PC-3 (cell line): ENCODE data around the gene SLC22A17. TPM values are rescaled to one million over a fixed set of nuclear protein-coding genes. Genes with fewer than 3 reads are reported as not detected.

Experiments used
- ATAC-seq: fragments of 200-7000 bp; cut with Tn5 transposase; 2 replicates; pipeline ENCODE4 v1.9.1; 2020; ENCODE audit warnings: mild to moderate bottlenecking, moderate library complexity
- BruUV-seq: library from RNA; stranded (reverse); fragments of 400-500 nt; replicated peaks from 2 replicates; lab custom pipeline; 2021; lab: Mats Ljungman, UMichigan
- CTCF ChIA-PET: fragments of 300-600 bp; sonication (Branson Sonifier 250); formaldehyde crosslinking; loops from one replicate; lab custom pipeline; 2022; ENCODE audit warnings: antibody characterized with exemption; lab: Charles Lee
- POLR2A ChIA-PET: fragments of 300-600 bp; sonication (Branson Sonifier 250); formaldehyde crosslinking; loops from one replicate; lab custom pipeline; 2022; ENCODE audit warnings: antibody characterized with exemption; ENCODE audit not compliant: unreplicated experiment; lab: Charles Lee
- DNase-seq: peaks from one replicate; pipeline ENCODE4 v3.0.0-alpha.2; 2015
- H2AFZ ChIP-seq: fragments of 300-600 bp; sonication (generic); 2 replicates; pipeline ENCODE4 v1.6.0; 2016; ENCODE audit warnings: antibody characterized with exemption, low read length
- H3F3A ChIP-seq: fragments of 300-600 bp; sonication (generic); one replicate; pipeline ENCODE4 v1.6.0; 2017; ENCODE audit warnings: antibody characterized with exemption, low read length, control low read depth, mild to moderate bottlenecking; ENCODE audit not compliant: unreplicated experiment
- H3K27ac ChIP-seq: fragments of 300-600 bp; sonication (generic); 2 replicates; pipeline ENCODE4 v1.5.1; 2016; ENCODE audit warnings: mild to moderate bottlenecking, low read length
- H3K27me3 ChIP-seq: fragments of 300-600 bp; sonication (generic); 2 replicates; pipeline ENCODE4 v1.6.1; 2016; ENCODE audit warnings: low read length, mixed read lengths
- H3K36me3 ChIP-seq: fragments of 300-600 bp; sonication (generic); 2 replicates; pipeline ENCODE4 v1.6.1; 2016; ENCODE audit warnings: low read depth, mixed run types, low read length, mixed read lengths
- H3K4me1 ChIP-seq: fragments of 300-600 bp; sonication (generic); 2 replicates; pipeline ENCODE4 v1.5.1; 2016; ENCODE audit warnings: low read length; ENCODE audit not compliant: insufficient read depth
- H3K4me2 ChIP-seq: fragments of 300-600 bp; sonication (generic); 2 replicates; pipeline ENCODE4 v1.6.0; 2016; ENCODE audit warnings: low read length
- H3K4me3 ChIP-seq: fragments of 300-600 bp; sonication (generic); 2 replicates; pipeline ENCODE4 v1.5.1; 2016; ENCODE audit warnings: mild to moderate bottlenecking, low read length, mixed read lengths
- H3K79me2 ChIP-seq: fragments of 300-600 bp; sonication (generic); 2 replicates; pipeline ENCODE4 v1.6.1; 2017; ENCODE audit warnings: low read length, mixed read lengths
- H3K9ac ChIP-seq: fragments of 300-600 bp; sonication (generic); 2 replicates; pipeline ENCODE4 v1.6.0; 2016; ENCODE audit warnings: mild to moderate bottlenecking, low read length
- H3K9me2 ChIP-seq: fragments of 300-600 bp; sonication (generic); replicated peaks from 2 replicates; pipeline ENCODE4 v1.6.1; 2016; ENCODE audit warnings: mixed run types, low read length, mixed read lengths
- H3K9me3 ChIP-seq: fragments of 300-600 bp; sonication (generic); 2 replicates; pipeline ENCODE4 v1.6.1; 2016; ENCODE audit warnings: low read length, mixed read lengths
- H4K20me1 ChIP-seq: fragments of 300-600 bp; sonication (generic); 2 replicates; pipeline ENCODE4 v1.6.1; 2016; ENCODE audit warnings: low read length, mixed read lengths
- EZH2 ChIP-seq: fragments of 300-600 bp; sonication (generic); IDR thresholded peaks from one replicate; pipeline ENCODE4 v1.6.1; 2017; ENCODE audit warnings: antibody characterized with exemption, mild to moderate bottlenecking, low read length; ENCODE audit not compliant: unreplicated experiment
- EZH2phosphoT487 ChIP-seq: fragments of 300-600 bp; sonication (generic); IDR thresholded peaks from 2 replicates; pipeline ENCODE4 v1.6.1; 2018; ENCODE audit warnings: mild to moderate bottlenecking, antibody characterized with exemption, low read length, borderline replicate concordance
- intact Hi-C: fragments of 100-400 bp; cut with micrococcal nuclease; formaldehyde crosslinking; loops from 2 replicates; pipeline ENCODE4 v1.9.0; 2023
- total RNA-seq: library from RNA; depleted of rRNA; stranded (reverse); fragments of >200 nt; gene quantifications from 2 replicates; pipeline ENCODE4 v1.2.3, GENCODE V29; 2014
- TF ChIP-seq, protein P1 (sequence below): fragments of 300-600 bp; sonication (generic); conservative IDR thresholded peaks from 2 replicates; pipeline ENCODE4 v1.5.1; 2017; ENCODE audit warnings: antibody characterized with exemption, low read depth, mild to moderate bottlenecking, low read length

The SLC22A17 gene
- total RNA-seq, 1 experiment from 2014 or later = 12.0 TPM

DNA sequence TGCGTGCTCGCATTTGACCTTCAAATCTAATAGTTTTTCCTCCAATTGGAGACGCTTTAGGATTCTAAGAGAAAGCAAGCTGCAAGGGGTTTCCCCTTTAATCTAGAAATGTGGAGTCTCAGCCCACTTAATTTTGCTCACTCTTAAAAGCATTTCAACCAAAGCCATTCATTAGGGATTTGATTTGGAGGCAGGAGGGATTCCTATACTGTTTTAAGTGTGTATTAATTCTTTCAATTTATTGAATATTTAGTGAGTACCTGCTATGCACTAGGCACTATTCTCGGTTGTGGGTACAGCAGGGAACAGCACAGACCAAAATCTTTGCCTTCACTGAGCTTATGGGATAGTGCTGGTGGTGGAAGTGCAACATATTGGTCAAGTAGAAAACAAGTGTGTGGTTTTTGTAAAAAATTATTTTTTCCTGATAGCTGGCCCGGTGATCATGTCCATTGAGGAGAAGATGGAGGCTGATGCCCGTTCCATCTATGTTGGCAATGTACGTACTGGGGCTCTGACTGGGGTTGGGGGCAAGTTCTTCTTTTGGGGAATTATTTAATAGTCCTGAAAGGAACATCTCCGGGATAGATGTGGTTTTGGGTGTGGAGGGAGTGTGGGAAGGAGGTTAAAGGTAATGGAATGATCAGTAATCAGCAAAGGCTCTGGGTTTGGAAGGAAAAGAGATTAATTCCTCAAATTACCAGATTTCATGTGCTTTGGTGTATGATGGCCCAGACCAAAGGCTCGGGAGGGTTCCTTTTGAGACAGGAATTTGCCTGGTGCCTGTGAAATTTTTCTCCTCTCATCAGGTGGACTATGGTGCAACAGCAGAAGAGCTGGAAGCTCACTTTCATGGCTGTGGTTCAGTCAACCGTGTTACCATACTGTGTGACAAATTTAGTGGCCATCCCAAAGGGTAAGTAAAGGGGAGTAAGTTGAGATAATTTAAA, 29.8 kb downstream of the SLC22A17 start:
- Histone ChIP-seq H3K9ac (peak overlapping the region; percentile 96), H3K4me3 (peak overlapping the region; percentile 99), H3K9me2 (no peaks in the 10 kb centered on the region), H3K79me2 (peaks cover 26% of the 10 kb centered on the region), H3F3A (peaks cover 3% of the 10 kb centered on the region), H2AFZ (no peak overlapping the region), H3K27ac (no peak overlapping the region), H3K4me1 (peaks cover 17% of the 10 kb centered on the region), H3K9me3 (no peaks in the 10 kb centered on the region), H3K27me3 (no peaks in the 10 kb centered on the region), H3K36me3 (peaks cover 34% of the 10 kb centered on the region), H3K4me2 (peak overlapping the region; percentile 94), H4K20me1 (peaks cover 11% of the 10 kb centered on the region; the same call in 1 of the 2 replicates)
- TF ChIP-seq EZH2phosphoT487 (no peak), EZH2 (no peak)
- TF ChIP-seq, protein P1, sequence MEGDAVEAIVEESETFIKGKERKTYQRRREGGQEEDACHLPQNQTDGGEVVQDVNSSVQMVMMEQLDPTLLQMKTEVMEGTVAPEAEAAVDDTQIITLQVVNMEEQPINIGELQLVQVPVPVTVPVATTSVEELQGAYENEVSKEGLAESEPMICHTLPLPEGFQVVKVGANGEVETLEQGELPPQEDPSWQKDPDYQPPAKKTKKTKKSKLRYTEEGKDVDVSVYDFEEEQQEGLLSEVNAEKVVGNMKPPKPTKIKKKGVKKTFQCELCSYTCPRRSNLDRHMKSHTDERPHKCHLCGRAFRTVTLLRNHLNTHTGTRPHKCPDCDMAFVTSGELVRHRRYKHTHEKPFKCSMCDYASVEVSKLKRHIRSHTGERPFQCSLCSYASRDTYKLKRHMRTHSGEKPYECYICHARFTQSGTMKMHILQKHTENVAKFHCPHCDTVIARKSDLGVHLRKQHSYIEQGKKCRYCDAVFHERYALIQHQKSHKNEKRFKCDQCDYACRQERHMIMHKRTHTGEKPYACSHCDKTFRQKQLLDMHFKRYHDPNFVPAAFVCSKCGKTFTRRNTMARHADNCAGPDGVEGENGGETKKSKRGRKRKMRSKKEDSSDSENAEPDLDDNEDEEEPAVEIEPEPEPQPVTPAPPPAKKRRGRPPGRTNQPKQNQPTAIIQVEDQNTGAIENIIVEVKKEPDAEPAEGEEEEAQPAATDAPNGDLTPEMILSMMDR = no peak
- ChIA-PET CTCF (interaction anchor here (0.8 to 2.1 kb wide), 2 partner anchors 17 to 202 kb away, joined by 3 to 14 read pairs; partner anchors contain the start of gene BCL2L2), POLR2A (no interaction called here)
- intact Hi-C loops = no loop called here
- no peak for ATAC-seq
- DNase-seq = no peak
- TSS peak; percentile 25 for BruUV-seq

DNA sequence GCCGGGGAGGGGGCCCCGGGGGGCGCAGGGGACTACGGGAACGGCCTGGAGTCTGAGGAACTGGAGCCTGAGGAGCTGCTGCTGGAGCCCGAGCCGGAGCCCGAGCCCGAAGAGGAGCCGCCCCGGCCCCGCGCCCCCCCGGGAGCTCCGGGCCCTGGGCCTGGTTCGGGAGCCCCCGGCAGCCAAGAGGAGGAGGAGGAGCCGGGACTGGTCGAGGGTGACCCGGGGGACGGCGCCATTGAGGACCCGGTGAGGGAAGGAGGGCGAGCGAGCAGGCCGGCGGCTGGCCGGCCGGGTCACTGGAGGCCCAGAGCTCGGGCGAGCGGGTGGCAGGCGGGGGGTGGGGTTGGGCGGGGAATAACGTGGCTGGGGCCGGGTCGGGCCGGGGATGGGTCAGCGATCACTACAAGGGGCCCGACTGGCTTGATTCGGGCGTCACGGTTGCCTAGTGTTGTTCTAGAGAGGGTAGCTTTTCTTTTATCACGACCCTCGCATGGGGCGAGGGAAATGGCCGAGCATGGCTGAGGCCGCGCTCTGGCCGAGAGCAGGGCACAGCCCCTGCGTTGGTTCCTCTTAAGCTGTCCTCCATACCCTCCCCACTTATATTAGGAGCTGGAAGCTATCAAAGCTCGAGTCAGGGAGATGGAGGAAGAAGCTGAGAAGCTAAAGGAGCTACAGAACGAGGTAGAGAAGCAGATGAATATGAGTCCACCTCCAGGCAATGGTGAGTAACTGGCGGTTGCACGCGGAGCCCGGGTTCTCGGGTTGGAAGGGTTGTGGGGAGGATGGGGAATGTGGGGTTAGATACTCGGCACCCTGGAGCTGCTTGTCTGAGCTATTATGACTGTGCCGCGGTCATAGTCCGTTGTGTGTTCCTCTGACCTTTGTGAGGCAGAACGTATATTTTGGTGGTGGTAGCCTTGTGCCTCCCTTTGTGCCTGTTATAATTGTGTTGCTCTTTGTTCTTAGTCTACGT, 30.8 kb downstream of the SLC22A17 start:
- Histone ChIP-seq H3K9me2 (no peaks in the 10 kb centered on the region), H3F3A (no peaks in the 10 kb centered on the region), H3K36me3 (peaks cover 36% of the 10 kb centered on the region), H3K4me2 (peak overlapping the region; percentile 94), H3K4me1 (peaks cover 17% of the 10 kb centered on the region), H3K9ac (peak overlapping the region; percentile 96), H3K27me3 (no peaks in the 10 kb centered on the region), H4K20me1 (peaks cover 11% of the 10 kb centered on the region; the same call in 1 of the 2 replicates), H3K9me3 (no peaks in the 10 kb centered on the region), H2AFZ (peak overlapping the region; percentile 63; the same call in 1 of the 2 replicates), H3K79me2 (peaks cover 26% of the 10 kb centered on the region), H3K4me3 (peak overlapping the region; percentile 99), H3K27ac (peak overlapping the region; percentile 48; the same call in 1 of the 2 replicates)
- intact Hi-C loops = loop anchor here (1.0 kb wide), 3 partner anchors 16 to 147 kb away; partner anchors contain the start of genes BCL2L2 and NGDN
- TF ChIP-seq EZH2 = no peak
- TF ChIP-seq, protein P1 = no peak
- TF ChIP-seq EZH2phosphoT487 = no peak
- CTCF ChIA-PET = interaction anchor here (0.7 to 2.1 kb wide), 5 partner anchors 16 to 655 kb away, joined by 3 to 14 read pairs (median 5); partner anchors contain the start of gene BCL2L2
- POLR2A ChIA-PET = interaction anchor here (0.6 to 2.0 kb wide), 9 partner anchors 11 to 819 kb away, joined by 3 to 13 read pairs (median 4); partner anchors contain the start of genes BCL2L2, EMC9, HOMEZ and PPP1R3E
- DNase-seq (peak; percentile 44), ATAC-seq (peak; percentile 27)
- BruUV-seq = no TSS peak
